ENCODE data around the gene CFD. TPM values are rescaled to one million over a fixed set of nuclear protein-coding genes. Genes with fewer than 3 reads are reported as not detected.
"Not testable (repeated sequence)": the region's sequence is repeated elsewhere in the genome, so short reads cannot be mapped to it uniquely, and the experiment has no call there.

Gene CFD
- total RNA-seq, 1 experiment from 2014 or later: 1.7 TPM

DNA sequence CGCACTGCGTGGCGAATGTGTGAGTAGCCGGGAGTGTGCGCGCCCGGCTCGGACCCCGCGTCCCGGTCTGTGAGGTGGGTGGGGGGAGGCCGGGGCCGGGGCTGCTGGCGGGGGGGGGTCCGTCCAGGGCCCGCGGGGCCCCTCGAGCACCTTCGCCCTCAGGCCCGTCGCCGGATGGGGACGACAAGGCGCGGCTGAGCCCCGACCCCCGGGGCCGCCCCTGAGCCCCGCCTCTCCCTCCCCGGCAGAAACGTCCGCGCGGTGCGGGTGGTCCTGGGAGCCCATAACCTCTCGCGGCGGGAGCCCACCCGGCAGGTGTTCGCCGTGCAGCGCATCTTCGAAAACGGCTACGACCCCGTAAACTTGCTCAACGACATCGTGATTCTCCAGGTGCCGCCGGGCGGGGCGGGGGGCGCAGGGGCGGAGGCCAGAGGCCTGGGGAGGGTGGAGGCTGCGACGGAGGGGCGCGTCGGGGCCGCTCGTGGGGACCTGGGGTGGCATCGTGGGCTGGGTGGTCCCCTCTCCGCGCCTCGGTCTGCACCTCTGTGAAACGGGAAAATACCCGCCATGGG, 6.4 kb upstream of the CFD start (continued):
- TF ChIP-seq, protein P1, sequence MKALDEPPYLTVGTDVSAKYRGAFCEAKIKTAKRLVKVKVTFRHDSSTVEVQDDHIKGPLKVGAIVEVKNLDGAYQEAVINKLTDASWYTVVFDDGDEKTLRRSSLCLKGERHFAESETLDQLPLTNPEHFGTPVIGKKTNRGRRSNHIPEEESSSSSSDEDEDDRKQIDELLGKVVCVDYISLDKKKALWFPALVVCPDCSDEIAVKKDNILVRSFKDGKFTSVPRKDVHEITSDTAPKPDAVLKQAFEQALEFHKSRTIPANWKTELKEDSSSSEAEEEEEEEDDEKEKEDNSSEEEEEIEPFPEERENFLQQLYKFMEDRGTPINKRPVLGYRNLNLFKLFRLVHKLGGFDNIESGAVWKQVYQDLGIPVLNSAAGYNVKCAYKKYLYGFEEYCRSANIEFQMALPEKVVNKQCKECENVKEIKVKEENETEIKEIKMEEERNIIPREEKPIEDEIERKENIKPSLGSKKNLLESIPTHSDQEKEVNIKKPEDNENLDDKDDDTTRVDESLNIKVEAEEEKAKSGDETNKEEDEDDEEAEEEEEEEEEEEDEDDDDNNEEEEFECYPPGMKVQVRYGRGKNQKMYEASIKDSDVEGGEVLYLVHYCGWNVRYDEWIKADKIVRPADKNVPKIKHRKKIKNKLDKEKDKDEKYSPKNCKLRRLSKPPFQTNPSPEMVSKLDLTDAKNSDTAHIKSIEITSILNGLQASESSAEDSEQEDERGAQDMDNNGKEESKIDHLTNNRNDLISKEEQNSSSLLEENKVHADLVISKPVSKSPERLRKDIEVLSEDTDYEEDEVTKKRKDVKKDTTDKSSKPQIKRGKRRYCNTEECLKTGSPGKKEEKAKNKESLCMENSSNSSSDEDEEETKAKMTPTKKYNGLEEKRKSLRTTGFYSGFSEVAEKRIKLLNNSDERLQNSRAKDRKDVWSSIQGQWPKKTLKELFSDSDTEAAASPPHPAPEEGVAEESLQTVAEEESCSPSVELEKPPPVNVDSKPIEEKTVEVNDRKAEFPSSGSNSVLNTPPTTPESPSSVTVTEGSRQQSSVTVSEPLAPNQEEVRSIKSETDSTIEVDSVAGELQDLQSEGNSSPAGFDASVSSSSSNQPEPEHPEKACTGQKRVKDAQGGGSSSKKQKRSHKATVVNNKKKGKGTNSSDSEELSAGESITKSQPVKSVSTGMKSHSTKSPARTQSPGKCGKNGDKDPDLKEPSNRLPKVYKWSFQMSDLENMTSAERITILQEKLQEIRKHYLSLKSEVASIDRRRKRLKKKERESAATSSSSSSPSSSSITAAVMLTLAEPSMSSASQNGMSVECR (CRISPR knock-in tag; IDR thresholded peaks at IDR 0.05; ENCODE audit: borderline replicate concordance): no peak
- TF ChIP-seq, protein P2, sequence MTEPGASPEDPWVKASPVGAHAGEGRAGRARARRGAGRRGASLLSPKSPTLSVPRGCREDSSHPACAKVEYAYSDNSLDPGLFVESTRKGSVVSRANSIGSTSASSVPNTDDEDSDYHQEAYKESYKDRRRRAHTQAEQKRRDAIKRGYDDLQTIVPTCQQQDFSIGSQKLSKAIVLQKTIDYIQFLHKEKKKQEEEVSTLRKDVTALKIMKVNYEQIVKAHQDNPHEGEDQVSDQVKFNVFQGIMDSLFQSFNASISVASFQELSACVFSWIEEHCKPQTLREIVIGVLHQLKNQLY (CRISPR knock-in tag; IDR thresholded peaks at IDR 0.05): no peak
- TF ChIP-seq, protein P3, sequence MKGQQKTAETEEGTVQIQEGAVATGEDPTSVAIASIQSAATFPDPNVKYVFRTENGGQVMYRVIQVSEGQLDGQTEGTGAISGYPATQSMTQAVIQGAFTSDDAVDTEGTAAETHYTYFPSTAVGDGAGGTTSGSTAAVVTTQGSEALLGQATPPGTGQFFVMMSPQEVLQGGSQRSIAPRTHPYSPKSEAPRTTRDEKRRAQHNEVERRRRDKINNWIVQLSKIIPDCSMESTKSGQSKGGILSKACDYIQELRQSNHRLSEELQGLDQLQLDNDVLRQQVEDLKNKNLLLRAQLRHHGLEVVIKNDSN (CRISPR knock-in tag; IDR thresholded peaks at IDR 0.05): no peak
- TF ChIP-seq, protein P4, sequence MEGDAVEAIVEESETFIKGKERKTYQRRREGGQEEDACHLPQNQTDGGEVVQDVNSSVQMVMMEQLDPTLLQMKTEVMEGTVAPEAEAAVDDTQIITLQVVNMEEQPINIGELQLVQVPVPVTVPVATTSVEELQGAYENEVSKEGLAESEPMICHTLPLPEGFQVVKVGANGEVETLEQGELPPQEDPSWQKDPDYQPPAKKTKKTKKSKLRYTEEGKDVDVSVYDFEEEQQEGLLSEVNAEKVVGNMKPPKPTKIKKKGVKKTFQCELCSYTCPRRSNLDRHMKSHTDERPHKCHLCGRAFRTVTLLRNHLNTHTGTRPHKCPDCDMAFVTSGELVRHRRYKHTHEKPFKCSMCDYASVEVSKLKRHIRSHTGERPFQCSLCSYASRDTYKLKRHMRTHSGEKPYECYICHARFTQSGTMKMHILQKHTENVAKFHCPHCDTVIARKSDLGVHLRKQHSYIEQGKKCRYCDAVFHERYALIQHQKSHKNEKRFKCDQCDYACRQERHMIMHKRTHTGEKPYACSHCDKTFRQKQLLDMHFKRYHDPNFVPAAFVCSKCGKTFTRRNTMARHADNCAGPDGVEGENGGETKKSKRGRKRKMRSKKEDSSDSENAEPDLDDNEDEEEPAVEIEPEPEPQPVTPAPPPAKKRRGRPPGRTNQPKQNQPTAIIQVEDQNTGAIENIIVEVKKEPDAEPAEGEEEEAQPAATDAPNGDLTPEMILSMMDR (IDR thresholded peaks at IDR 0.05): no peak
- TF ChIP-seq, protein P5, sequence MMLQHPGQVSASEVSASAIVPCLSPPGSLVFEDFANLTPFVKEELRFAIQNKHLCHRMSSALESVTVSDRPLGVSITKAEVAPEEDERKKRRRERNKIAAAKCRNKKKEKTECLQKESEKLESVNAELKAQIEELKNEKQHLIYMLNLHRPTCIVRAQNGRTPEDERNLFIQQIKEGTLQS (CRISPR knock-in tag; conservative IDR thresholded peaks at IDR 0.05): no peak
- TF ChIP-seq, protein P6, sequence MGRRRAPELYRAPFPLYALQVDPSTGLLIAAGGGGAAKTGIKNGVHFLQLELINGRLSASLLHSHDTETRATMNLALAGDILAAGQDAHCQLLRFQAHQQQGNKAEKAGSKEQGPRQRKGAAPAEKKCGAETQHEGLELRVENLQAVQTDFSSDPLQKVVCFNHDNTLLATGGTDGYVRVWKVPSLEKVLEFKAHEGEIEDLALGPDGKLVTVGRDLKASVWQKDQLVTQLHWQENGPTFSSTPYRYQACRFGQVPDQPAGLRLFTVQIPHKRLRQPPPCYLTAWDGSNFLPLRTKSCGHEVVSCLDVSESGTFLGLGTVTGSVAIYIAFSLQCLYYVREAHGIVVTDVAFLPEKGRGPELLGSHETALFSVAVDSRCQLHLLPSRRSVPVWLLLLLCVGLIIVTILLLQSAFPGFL (CRISPR knock-in tag; IDR thresholded peaks at IDR 0.05; ENCODE audit: borderline replicate concordance): no peak
- TF ChIP-seq ZNF121 (CRISPR knock-in tag; IDR thresholded peaks at IDR 0.05): no peak
- TF ChIP-seq, protein P7, sequence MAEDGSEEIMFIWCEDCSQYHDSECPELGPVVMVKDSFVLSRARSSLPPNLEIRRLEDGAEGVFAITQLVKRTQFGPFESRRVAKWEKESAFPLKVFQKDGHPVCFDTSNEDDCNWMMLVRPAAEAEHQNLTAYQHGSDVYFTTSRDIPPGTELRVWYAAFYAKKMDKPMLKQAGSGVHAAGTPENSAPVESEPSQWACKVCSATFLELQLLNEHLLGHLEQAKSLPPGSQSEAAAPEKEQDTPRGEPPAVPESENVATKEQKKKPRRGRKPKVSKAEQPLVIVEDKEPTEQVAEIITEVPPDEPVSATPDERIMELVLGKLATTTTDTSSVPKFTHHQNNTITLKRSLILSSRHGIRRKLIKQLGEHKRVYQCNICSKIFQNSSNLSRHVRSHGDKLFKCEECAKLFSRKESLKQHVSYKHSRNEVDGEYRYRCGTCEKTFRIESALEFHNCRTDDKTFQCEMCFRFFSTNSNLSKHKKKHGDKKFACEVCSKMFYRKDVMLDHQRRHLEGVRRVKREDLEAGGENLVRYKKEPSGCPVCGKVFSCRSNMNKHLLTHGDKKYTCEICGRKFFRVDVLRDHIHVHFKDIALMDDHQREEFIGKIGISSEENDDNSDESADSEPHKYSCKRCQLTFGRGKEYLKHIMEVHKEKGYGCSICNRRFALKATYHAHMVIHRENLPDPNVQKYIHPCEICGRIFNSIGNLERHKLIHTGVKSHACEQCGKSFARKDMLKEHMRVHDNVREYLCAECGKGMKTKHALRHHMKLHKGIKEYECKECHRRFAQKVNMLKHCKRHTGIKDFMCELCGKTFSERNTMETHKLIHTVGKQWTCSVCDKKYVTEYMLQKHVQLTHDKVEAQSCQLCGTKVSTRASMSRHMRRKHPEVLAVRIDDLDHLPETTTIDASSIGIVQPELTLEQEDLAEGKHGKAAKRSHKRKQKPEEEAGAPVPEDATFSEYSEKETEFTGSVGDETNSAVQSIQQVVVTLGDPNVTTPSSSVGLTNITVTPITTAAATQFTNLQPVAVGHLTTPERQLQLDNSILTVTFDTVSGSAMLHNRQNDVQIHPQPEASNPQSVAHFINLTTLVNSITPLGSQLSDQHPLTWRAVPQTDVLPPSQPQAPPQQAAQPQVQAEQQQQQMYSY (CRISPR knock-in tag; IDR thresholded peaks at IDR 0.05): no peak

DNA sequence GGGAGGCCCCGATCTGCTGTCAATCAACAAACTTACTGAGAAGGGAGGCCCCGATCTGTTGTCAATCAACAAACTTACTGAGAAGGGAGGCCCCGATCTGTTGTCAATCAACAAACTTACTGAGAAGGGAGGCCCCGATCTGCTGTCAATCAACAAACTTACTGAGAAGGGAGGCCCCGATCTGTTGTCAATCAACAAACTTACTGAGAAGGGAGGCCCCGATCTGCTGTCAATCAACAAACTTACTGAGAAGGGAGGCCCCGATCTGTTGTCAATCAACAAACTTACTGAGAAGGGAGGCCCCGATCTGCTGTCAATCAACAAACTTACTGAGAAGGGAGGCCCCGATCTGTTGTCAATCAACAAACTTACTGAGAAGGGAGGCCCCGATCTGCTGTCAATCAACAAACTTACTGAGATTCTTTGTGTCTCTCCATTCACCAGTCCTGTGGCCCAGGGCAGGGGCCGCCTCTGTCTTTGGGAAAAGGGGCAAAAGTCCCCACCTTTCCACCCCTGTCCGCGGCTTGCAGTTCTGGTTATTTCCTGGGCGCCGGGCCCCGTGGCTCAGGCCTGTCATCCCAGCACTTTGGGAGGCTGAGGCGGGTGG, 5.7 kb upstream of the CFD start:
- H3K9me3 Mint-ChIP-seq; H3K4me3 Mint-ChIP-seq; DNase-seq (ENCODE audit: low spot score); H3K36me3 Mint-ChIP-seq; POLR2A ChIA-PET; H3K4me1 Mint-ChIP-seq; ATAC-seq; H3K27ac Mint-ChIP-seq: not testable (repeated sequence)
- CTCF ChIA-PET: interaction anchor here (3.0 kb wide), 1 partner anchor 65 kb away, joined by 13 read pairs; no protein-coding TSS in a partner anchor
- peaks cover 14% of the 10 kb centered on the region for H3K27me3 Mint-ChIP-seq (ENCODE audit: low read depth)

Data from WTC11 (cell line).